DND-41 (cell line): ENCODE data around the gene GABRB3.

Experiments used
- CTCF ChIP-seq: IDR thresholded peaks from 2 replicates; pipeline ENCODE4 v1.5.1; 2012; ENCODE audit warnings: borderline replicate concordance, low read length, moderate library complexity, mild to moderate bottlenecking; ENCODE audit not compliant: poor library complexity, severe bottlenecking; ENCODE audit errors: extremely low read depth
- EZH2 ChIP-seq: IDR thresholded peaks from 3 replicates; pipeline ENCODE4 v1.6.1; 2012; ENCODE audit warnings: borderline replicate concordance, low read depth, mild to moderate bottlenecking, moderate library complexity, low read length, inconsistent platforms; ENCODE audit not compliant: severe bottlenecking

GRCh38 chr15:26804063-26804804, 31.4 kb upstream of the GABRB3 start:
- TF ChIP-seq CTCF = no peak
- TF ChIP-seq EZH2 = no peak
